ENCODE data around the gene CDC42BPB. TPM values are rescaled to one million over a fixed set of nuclear protein-coding genes. Genes with fewer than 3 reads are reported as not detected.

CDC42BPB gene
- total RNA-seq, 6 experiments from 2014 or later: 73.7 to 85.1 (median 79.9) TPM

DNA sequence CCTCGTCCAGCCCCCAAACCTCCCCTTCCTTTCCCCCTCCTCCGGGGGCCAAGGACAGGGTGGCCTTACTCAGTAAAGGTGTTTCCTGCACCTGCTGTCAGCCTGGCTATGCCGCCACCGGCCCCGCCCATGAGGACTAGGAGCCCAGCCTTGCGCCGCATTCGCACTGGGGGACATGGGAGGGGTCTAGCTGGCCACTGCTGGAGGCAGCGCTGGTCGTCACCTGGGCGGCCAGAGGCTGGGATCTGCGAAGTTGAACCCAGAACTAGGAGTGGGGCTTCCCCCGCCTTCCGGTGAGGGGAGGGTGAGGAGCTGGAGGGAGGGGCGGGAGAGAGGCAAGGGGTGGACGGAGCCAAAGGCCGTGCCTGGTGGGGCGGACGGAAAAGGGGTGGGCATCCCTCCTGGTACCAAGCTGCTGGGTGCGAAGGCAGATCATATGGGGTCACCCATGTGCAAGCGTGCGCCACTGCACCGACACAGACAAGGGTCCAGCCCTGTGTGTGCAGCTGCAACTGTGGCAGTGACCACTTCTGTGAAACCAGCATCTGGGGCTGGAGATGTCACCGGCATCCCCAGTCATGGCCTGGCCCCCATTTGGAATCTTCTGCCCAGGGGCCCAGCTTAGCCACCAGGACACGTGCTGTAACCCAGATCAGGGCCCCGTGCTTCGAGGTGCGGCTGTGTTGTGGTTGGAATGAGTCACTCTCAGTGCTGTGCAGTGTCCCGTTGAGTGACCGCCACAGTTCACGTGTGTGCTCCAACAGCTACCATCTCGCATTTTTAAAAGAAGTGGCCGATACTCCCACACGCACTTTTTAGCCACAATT, 126.4 kb downstream of the CDC42BPB start:
- no peaks in the 10 kb centered on the region for H3K9me3 Mint-ChIP-seq

DNA sequence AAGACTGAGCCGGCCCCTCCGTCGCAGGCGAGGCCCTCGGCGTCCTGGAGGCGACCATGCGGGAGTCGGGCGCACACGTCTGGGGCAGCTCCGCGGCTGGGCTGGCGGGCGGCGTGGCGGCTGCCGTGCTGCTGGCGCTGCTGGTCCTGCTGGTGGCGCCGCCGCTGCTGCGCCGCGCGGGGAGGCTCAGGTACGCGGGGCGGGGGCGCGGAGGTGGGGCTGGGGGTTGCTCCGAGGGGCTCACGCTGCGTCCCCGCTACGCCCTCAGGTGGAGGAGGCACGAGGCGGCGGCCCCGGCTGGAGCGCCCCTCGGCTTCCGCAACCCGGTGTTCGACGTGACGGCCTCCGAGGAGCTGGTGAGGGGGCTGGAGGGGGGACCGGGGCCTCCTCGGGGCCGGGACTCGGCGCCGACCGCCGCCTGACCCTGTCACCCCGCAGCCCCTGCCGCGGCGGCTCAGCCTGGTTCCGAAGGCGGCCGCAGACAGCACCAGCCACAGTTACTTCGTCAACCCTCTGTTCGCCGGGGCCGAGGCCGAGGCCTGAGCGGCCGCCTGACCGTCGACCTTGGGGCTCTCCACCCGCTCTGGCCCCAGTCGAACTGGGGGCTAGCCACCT, 127.1 kb downstream of the CDC42BPB start:
- Mint-ChIP-seq H3K4me3 (no peak overlapping the region), H3K36me3 (ENCODE audit: low read depth) (peaks cover 9% of the 10 kb centered on the region), H3K27ac (no peak overlapping the region), H3K27me3 (ENCODE audit: insufficient read depth) (peaks cover 30% of the 10 kb centered on the region; the same call in 1 of the 2 replicates), H3K9me3 (no peaks in the 10 kb centered on the region), H3K4me1 (ENCODE audit: low read depth) (no peaks in the 10 kb centered on the region)
- TF ChIP-seq, protein P1, sequence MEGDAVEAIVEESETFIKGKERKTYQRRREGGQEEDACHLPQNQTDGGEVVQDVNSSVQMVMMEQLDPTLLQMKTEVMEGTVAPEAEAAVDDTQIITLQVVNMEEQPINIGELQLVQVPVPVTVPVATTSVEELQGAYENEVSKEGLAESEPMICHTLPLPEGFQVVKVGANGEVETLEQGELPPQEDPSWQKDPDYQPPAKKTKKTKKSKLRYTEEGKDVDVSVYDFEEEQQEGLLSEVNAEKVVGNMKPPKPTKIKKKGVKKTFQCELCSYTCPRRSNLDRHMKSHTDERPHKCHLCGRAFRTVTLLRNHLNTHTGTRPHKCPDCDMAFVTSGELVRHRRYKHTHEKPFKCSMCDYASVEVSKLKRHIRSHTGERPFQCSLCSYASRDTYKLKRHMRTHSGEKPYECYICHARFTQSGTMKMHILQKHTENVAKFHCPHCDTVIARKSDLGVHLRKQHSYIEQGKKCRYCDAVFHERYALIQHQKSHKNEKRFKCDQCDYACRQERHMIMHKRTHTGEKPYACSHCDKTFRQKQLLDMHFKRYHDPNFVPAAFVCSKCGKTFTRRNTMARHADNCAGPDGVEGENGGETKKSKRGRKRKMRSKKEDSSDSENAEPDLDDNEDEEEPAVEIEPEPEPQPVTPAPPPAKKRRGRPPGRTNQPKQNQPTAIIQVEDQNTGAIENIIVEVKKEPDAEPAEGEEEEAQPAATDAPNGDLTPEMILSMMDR (IDR thresholded peaks at IDR 0.05): no peak; the same call in 1 of the 2 replicates
- DNase-seq: no peak

More for the DNA sequence above, 126.4 kb downstream of the CDC42BPB start:
- H3K4me1 Mint-ChIP-seq (ENCODE audit: low read depth): no peaks in the 10 kb centered on the region
- TF ChIP-seq, protein P1 (IDR thresholded peaks at IDR 0.05): no peak
- no peak overlapping the region for H3K4me3 Mint-ChIP-seq
- no peak for DNase-seq
- H3K27me3 Mint-ChIP-seq (ENCODE audit: insufficient read depth): peaks cover 30% of the 10 kb centered on the region; the same call in 1 of the 2 replicates
- no peak overlapping the region for H3K27ac Mint-ChIP-seq
- peaks cover 9% of the 10 kb centered on the region for H3K36me3 Mint-ChIP-seq (ENCODE audit: low read depth)

DNA sequence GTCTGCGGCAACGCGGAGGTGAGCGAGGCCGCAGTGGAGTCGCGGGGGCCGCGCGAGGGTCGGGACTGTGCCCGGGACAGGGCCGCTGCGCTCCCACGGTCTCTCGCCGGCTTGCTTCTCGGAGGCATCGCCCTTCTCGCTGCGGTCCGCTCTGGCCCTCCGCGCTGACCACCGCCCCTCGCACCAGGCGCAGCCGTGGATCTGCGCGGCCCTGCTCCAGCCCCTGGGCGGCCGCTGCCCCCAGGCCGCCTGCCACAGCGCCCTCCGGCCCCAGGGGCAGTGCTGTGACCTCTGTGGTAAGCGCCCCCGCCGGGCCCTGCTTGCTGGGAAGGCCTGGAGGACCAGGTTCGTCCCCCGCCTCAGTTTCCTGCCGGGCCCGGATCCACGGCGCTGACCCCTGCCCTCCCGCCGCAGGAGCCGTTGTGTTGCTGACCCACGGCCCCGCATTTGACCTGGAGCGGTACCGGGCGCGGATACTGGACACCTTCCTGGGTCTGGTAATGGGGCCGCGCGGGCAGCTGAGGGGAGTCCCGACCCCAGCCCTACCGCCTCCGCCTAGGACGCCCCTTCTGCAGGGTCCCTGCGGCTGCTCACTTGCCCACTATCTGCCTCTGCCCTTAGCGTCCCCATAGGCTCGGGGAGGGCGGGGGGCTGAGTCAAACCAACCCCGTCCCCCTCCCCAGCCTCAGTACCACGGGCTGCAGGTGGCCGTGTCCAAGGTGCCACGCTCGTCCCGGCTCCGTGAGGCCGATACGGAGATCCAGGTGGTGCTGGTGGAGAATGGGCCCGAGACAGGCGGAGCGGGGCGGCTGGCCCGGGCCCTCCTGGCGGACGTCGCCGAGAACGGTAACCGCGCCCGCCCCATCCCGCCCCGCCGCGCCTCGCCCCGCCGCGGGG, 127.9 kb downstream of the CDC42BPB start:
- no peaks in the 10 kb centered on the region for H3K9me3 Mint-ChIP-seq
- H3K4me1 Mint-ChIP-seq (ENCODE audit: low read depth): no peaks in the 10 kb centered on the region
- peaks cover 7% of the 10 kb centered on the region for H3K36me3 Mint-ChIP-seq (ENCODE audit: low read depth)
- H3K27ac Mint-ChIP-seq: no peak overlapping the region
- DNase-seq: no peak
- TF ChIP-seq, protein P1 (IDR thresholded peaks at IDR 0.05): no peak
- no peak overlapping the region for H3K4me3 Mint-ChIP-seq
- peaks cover 27% of the 10 kb centered on the region; the same call in 1 of the 2 replicates for H3K27me3 Mint-ChIP-seq (ENCODE audit: insufficient read depth)

DNA sequence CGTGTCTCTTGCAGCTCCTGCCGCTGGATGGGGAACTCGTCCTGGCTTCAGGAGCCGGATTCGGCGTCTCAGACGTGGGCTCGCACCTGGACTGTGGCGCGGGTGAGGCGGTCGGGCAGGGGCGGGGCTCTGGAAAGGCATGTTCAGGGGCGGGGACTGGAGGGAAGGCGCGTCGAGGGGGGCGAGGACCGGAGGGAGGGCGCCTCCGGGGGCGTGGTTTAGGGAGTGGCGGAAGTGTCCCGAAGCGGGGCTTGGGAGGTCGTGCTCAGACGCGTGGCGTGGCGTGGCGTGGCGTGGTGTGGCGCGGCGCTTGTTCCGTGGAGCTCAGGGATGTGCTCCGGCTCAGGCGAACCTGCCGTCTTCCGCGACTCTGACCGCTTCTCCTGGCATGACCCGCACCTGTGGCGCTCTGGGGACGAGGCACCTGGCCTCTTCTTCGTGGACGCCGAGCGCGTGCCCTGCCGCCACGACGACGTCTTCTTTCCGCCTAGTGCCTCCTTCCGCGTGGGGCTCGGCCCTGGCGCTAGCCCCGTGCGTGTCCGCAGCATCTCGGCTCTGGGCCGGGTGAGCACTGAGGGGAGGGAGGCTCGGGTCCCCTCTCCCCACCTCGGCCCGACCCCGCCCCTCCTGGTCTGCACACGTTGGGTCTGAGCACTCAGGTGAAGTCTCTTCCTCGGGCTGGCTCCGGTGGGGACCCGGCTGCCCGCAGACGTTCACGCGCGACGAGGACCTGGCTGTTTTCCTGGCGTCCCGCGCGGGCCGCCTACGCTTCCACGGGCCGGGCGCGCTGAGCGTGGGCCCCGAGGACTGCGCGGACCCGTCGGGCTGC, 128.7 kb downstream of the CDC42BPB start:
- TF ChIP-seq, protein P1 (IDR thresholded peaks at IDR 0.05): no peak
- peaks cover 5% of the 10 kb centered on the region; the same call in 1 of the 2 replicates for H3K36me3 Mint-ChIP-seq (ENCODE audit: low read depth)
- H3K4me1 Mint-ChIP-seq (ENCODE audit: low read depth): no peaks in the 10 kb centered on the region
- DNase-seq: no peak
- no peak overlapping the region for H3K4me3 Mint-ChIP-seq
- peaks cover 29% of the 10 kb centered on the region for H3K27me3 Mint-ChIP-seq (ENCODE audit: insufficient read depth)
- no peaks in the 10 kb centered on the region for H3K9me3 Mint-ChIP-seq
- H3K27ac Mint-ChIP-seq: no peak overlapping the region

Measured in HFFc6 (cell line).